Astrocyte of the spinal cord (primary cell): ENCODE results near the gene TSR2.

Source experiments
- DNase-seq: peaks from one replicate; pipeline ENCODE4 v3.0.0; 2011; ENCODE audit warnings: low read depth, low spot score
- H3K4me3 ChIP-seq: 2 replicates; pipeline ENCODE4 v1.5.1; 2011; ENCODE audit warnings: low read depth, mild to moderate bottlenecking, low read length, moderate library complexity
- in situ Hi-C: cut with HindIII; loops from 2 replicates; pipeline ENCODE4 v1.10.0; 2017; ENCODE audit warnings: low sequenced_read_pairs
- TF ChIP-seq, protein P1 (sequence below): IDR thresholded peaks from 2 replicates; pipeline ENCODE4 v1.5.1; 2012; ENCODE audit warnings: low read depth, mild to moderate bottlenecking, low read length, inconsistent platforms

The TSR2 gene

DNA sequence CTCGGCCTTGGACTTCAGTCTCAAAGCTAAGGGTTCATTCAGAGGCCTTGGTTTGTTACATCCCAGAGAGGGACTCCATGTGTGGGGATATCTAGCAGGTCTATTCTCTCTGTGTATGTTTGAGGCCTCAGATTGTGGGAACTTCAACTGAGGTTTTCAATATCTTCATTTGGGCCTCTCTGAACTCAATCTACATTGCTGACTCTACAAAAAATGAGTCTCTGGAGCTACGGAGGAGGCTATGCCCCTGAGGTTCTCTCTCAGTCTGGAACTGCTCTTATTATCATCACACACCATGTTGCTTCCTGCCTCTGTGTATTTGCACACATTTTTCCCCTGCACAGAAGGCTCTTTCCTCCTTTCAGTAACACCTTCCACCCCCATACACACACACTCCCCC lies 5.1 kb upstream of the TSR2 start:
- in situ Hi-C loops = no loop called here
- TF ChIP-seq, protein P1, sequence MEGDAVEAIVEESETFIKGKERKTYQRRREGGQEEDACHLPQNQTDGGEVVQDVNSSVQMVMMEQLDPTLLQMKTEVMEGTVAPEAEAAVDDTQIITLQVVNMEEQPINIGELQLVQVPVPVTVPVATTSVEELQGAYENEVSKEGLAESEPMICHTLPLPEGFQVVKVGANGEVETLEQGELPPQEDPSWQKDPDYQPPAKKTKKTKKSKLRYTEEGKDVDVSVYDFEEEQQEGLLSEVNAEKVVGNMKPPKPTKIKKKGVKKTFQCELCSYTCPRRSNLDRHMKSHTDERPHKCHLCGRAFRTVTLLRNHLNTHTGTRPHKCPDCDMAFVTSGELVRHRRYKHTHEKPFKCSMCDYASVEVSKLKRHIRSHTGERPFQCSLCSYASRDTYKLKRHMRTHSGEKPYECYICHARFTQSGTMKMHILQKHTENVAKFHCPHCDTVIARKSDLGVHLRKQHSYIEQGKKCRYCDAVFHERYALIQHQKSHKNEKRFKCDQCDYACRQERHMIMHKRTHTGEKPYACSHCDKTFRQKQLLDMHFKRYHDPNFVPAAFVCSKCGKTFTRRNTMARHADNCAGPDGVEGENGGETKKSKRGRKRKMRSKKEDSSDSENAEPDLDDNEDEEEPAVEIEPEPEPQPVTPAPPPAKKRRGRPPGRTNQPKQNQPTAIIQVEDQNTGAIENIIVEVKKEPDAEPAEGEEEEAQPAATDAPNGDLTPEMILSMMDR = no peak
- DNase-seq = no peak
- H3K4me3 ChIP-seq = no peak overlapping the region

DNA sequence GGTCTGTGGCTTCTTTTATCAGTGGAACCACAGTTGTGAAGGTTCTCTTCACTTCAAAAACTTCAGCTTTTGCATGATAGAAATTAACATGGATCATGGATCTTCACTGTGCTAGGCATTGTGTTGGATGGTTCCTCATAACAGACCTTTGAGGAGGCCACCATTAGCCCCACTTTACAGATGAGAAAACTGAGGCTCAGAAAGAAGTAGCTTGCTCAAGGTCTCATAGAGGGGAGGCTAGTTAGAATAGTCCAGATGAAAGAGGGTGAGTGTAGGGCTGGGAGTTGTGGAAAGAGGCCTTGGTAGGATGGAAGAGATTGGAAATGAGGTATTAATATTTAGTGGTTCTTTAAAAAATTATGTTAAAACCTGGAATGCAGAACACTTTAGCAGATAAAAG lies 2.6 kb downstream of the TSR2 start:
- TF ChIP-seq, protein P1 = no peak
- DNase-seq = no peak
- in situ Hi-C loops = no loop called here
- H3K4me3 ChIP-seq = no peak overlapping the region

DNA sequence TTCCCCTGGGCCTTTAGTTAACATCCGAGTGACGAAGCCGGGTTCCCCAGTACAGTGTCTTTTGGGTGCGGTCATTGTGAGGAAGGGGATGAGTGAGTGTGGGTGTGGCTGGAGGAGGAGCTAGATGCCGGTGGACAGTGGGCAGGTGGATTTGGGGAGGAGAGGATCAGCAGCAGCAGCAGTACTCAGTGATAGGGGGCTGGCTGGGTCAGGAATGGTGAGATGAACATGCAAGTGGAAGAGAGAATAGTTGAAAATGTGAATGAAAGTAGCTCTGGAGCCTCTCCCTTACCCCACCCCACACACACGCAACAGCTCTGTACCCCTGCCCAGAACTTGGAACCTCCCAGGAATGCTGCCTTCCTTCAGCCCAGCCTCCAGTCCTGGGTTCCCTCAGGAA lies 4.5 kb downstream of the TSR2 start:
- in situ Hi-C loops = no loop called here
- TF ChIP-seq, protein P1 = no peak
- no peak for DNase-seq
- H3K4me3 ChIP-seq = no peak overlapping the region

DNA sequence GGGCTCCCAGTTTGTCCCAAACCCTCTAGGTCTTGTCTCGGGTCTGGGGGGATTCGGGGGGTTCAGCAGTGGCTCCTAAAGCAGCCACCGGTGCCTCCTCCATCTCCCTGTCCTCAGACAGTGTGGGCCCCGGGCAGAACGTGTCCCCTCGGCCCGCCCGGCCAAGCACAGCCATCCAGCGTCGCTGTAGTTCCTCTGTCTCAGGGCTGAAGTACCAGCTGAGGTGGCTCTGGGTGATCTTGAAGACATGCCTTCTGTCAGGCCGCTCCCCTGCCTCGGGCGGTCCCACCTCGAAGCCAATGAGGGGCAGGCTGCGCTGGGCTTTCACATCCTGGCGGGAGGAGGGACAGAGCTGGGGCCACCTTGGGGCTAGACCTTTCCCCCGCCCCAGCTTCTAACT lies 5.9 kb downstream of the TSR2 start:
- TF ChIP-seq, protein P1 = no peak
- in situ Hi-C loops = no loop called here
- DNase-seq = no peak
- no peak overlapping the region for H3K4me3 ChIP-seq

DNA sequence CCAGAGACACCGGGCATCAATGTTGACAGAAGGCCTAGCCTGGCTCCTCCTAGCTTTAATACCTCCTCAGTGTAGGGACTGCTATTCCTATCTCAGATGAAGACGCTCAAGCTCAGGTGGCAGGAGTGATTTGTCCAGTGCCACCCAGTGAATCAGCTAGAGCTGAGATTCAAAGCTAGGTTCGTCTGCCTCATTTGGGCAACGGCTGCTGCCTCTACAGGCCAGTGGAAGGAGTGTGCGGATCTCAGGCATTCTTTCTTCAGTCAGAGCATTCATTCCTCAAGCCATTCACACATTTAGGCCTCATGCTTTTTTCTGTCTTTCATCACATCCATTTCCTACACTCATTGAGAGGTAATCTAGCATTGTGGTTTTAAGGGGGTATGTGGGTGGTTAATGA lies 7.3 kb downstream of the TSR2 start:
- DNase-seq = no peak
- TF ChIP-seq, protein P1 = no peak
- in situ Hi-C loops = no loop called here
- H3K4me3 ChIP-seq = no peak overlapping the region

DNA sequence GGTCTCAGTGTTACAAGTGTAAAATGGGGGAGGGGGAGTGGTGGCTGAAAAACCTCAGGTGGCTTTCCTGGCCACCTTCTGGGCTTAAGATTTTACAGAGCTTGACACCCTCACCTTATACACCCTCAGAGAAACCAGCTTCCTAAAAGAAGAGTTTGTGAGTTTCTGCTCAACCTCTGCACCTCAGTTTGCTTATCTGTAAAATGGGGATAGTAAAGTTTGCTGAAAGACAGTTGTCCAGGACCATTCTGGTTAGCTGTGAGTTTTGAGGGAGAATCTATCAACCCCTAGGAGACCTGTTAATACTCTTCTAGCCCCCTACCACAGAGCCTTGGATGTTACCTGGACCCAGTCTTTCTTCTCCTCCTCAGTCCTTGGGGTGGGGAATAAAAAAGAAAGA lies 9.7 kb downstream of the TSR2 start:
- no peak for DNase-seq
- no peak overlapping the region for H3K4me3 ChIP-seq
- TF ChIP-seq, protein P1 = no peak
- in situ Hi-C loops = no loop called here

DNA sequence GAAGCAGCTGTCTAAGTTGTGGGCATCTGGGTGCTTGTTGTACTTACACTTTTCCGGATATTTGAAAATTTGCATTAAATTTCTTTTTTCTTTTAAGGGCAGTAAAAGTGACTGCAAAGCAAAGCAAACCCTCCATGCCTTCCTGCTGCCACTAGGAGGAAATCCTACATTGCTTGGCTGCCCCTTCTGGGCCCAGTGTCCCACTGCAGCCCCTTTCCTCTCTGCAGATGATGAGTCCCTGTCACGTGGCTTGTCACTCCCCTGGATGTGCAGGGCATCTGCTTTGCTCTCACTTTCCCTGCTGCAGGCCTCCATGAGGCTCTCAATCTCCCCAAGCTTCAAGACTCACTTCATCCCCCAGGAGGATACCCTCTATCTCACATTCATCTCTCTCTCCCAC lies 12.7 kb downstream of the TSR2 start:
- in situ Hi-C loops = no loop called here
- H3K4me3 ChIP-seq = no peak overlapping the region
- TF ChIP-seq, protein P1 = peak; percentile 29
- DNase-seq = peak; percentile 2
